Measurements from ENCODE around the gene TPCN1. TPM values are rescaled to one million over a fixed set of nuclear protein-coding genes. Genes with fewer than 3 reads are reported as not detected.
"Not testable (repeated sequence)": the region's sequence is repeated elsewhere in the genome, so short reads cannot be mapped to it uniquely, and the experiment has no call there.

Gene TPCN1
- total RNA-seq, 4 donors from 2014 or later: 29.4 to 52.0 (median 33.5) TPM

- ATAC-seq (ENCODE audit: low FRiP score) (no peak), DNase-seq (ENCODE audit: low spot score) (no peak)
- no peak for TF ChIP-seq CTCF (IDR thresholded peaks at IDR 0.05)
These were observed 19.8 kb upstream of the TPCN1 start for GRCh38 chr12:113201187-113202177.

GRCh38 chr12:113202300-113203075 is 18.8 kb upstream of the TPCN1 start:
- no peak for DNase-seq (ENCODE audit: low spot score)
- ATAC-seq (ENCODE audit: low FRiP score): no peak
- TF ChIP-seq CTCF (IDR thresholded peaks at IDR 0.05): no peak

GRCh38 chr12:113203852-113204760 is 17.2 kb upstream of the TPCN1 start:
- TF ChIP-seq CTCF (IDR thresholded peaks at IDR 0.05): no peak

GRCh38 chr12:113204804-113205203 is 16.5 kb upstream of the TPCN1 start:
- no peak for TF ChIP-seq CTCF (IDR thresholded peaks at IDR 0.05)
- DNase-seq (ENCODE audit: low spot score): no peak
- peak; percentile 61 for ATAC-seq (ENCODE audit: low FRiP score)

More at GRCh38 chr12:113203852-113204760, 17.2 kb upstream of the TPCN1 start:
- DNase-seq (ENCODE audit: low spot score) (no peak), ATAC-seq (ENCODE audit: low FRiP score) (no peak)

- not testable (repeated sequence) for DNase-seq (ENCODE audit: low spot score); ATAC-seq (ENCODE audit: low FRiP score)
These were observed 14.5 kb upstream of the TPCN1 start for GRCh38 chr12:113206802-113207201.

- DNase-seq (ENCODE audit: low spot score) (no peak), ATAC-seq (ENCODE audit: low FRiP score) (no peak)
- TF ChIP-seq CTCF (IDR thresholded peaks at IDR 0.05): no peak
These were observed 13.6 kb upstream of the TPCN1 start for GRCh38 chr12:113207613-113208040.

Data from omental fat pad (tissue), 4 donors.